Measurements from ENCODE around the gene GGCT. TPM values are rescaled to one million over a fixed set of nuclear protein-coding genes. Genes with fewer than 3 reads are reported as not detected.
A peak's percentile ranks its signal among the peaks of the same experiment; 100 is the strongest.

GGCT gene
- total RNA-seq, 3 donors from 2014 or later (not counting 1 experiment from before 2014, with no cell fraction given): 8.7 to 10.8 (median 9.2) TPM

DNA sequence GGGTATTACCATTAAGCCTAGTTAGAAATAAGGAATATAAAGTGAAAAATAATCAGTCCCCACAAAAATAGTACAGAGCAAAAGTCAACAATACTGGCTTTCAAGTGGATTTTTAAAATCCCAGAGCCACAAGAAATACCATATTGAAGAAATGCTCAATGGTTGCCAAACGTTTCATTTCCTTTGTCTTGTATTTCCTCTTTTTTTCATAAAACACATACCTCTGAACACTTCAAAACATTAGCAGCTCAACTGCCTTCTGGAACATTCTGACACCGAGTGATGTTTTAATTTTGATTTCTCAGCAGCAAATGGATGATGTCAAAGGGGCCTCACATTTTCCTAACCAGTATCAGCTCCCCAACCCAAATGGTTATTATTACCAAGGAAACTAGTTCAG is 36.6 kb downstream of the GGCT start:
- TF ChIP-seq, protein P1, sequence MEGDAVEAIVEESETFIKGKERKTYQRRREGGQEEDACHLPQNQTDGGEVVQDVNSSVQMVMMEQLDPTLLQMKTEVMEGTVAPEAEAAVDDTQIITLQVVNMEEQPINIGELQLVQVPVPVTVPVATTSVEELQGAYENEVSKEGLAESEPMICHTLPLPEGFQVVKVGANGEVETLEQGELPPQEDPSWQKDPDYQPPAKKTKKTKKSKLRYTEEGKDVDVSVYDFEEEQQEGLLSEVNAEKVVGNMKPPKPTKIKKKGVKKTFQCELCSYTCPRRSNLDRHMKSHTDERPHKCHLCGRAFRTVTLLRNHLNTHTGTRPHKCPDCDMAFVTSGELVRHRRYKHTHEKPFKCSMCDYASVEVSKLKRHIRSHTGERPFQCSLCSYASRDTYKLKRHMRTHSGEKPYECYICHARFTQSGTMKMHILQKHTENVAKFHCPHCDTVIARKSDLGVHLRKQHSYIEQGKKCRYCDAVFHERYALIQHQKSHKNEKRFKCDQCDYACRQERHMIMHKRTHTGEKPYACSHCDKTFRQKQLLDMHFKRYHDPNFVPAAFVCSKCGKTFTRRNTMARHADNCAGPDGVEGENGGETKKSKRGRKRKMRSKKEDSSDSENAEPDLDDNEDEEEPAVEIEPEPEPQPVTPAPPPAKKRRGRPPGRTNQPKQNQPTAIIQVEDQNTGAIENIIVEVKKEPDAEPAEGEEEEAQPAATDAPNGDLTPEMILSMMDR (IDR thresholded peaks at IDR 0.05): no peak
- Histone ChIP-seq H3K27ac (ENCODE audit: low read length) (no peak overlapping the region), H3K4me1 (ENCODE audit: control insufficient read depth, insufficient read depth, low read length) (peaks cover 42% of the 10 kb centered on the region), H3K4me3 (ENCODE audit: low read length) (no peak overlapping the region), H3K36me3 (ENCODE audit: control insufficient read depth, insufficient read depth, low read length) (no peaks in the 10 kb centered on the region), H3K9me3 (ENCODE audit: control insufficient read depth, insufficient read depth, low read length) (peaks cover 4% of the 10 kb centered on the region), H3K27me3 (ENCODE audit: control insufficient read depth, insufficient read depth, low read length) (no peaks in the 10 kb centered on the region)
- DNase-seq (no peak), ATAC-seq (no peak)
- Mint-ChIP-seq H3K27me3 (ENCODE audit: low read depth in 2 of 2) (no peaks in the 10 kb centered on the region), H3K4me1 (peaks cover 80 to 81% of the 10 kb centered on the region in 2 donors), H3K36me3 (no peaks in the 10 kb centered on the region), H3K27ac (peak overlapping the region in 1 of 2 donors; percentile 25), H3K9me3 (no peaks in the 10 kb centered on the region), H3K4me3 (no peak overlapping the region)
- WGBS (ENCODE audit: insufficient coverage): 25% methylated on average over 2 of the region's 2 CpGs
- intact Hi-C loops (cut with micrococcal nuclease): no loop called here

DNA sequence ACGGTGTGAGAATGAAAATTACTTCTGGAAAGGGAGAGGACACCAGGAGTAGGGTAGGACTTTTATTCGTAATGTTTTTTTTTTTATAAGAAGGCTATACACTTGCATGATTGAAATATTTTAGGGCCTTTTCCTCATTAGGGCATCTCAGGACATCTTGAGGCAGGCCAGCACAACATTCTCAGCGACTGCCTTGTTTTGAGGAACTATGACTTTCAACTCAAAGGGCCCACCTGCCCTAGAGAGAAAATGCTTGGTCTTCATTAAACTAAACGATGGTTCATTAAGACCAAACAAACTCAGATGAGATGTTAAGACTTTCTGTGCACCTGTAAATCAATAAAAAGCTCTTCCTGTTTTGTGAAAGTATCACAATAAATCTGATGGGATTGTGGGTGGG is 37.4 kb downstream of the GGCT start:
- Mint-ChIP-seq H3K27ac (no peak overlapping the region), H3K27me3 (ENCODE audit: low read depth in 2 of 2) (no peaks in the 10 kb centered on the region), H3K9me3 (no peaks in the 10 kb centered on the region), H3K4me1 (peaks cover 72 to 73% of the 10 kb centered on the region in 2 donors), H3K4me3 (no peak overlapping the region), H3K36me3 (no peaks in the 10 kb centered on the region)
- Histone ChIP-seq H3K4me1 (ENCODE audit: control insufficient read depth, insufficient read depth, low read length) (peaks cover 34% of the 10 kb centered on the region), H3K4me3 (ENCODE audit: low read length) (no peak overlapping the region), H3K27ac (ENCODE audit: low read length) (no peak overlapping the region), H3K27me3 (ENCODE audit: control insufficient read depth, insufficient read depth, low read length) (no peaks in the 10 kb centered on the region), H3K9me3 (ENCODE audit: control insufficient read depth, insufficient read depth, low read length) (no peaks in the 10 kb centered on the region), H3K36me3 (ENCODE audit: control insufficient read depth, insufficient read depth, low read length) (no peaks in the 10 kb centered on the region)
- 84% methylated on average over 4 of the region's 4 CpGs for WGBS (ENCODE audit: insufficient coverage)
- no peak for ATAC-seq
- intact Hi-C loops (cut with micrococcal nuclease): no loop called here
- TF ChIP-seq, protein P1 (IDR thresholded peaks at IDR 0.05): no peak
- DNase-seq: no peak

DNA sequence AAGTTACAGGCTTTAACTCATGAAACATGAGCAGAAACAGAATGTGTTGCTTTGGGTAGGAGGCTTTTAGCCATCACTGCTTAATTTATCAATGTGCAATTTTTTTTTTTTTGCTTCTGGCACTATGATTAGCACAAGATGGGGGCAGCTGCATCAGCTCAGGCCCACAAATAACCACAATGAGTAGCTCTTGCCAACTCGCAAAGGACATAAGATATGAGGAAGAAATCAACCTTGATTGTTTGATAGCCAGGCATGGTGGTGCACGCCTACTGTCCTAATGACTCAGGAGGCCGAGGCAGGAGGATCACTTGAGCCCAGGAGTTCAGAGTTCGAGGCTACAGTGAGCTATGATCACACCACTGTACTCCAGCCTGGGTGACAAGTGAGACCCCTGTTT is 38.4 kb downstream of the GGCT start:
- Histone ChIP-seq H3K27ac (ENCODE audit: low read length) (no peak overlapping the region), H3K9me3 (ENCODE audit: control insufficient read depth, insufficient read depth, low read length) (no peaks in the 10 kb centered on the region), H3K36me3 (ENCODE audit: control insufficient read depth, insufficient read depth, low read length) (no peaks in the 10 kb centered on the region), H3K4me1 (ENCODE audit: control insufficient read depth, insufficient read depth, low read length) (peaks cover 24% of the 10 kb centered on the region), H3K27me3 (ENCODE audit: control insufficient read depth, insufficient read depth, low read length) (no peaks in the 10 kb centered on the region), H3K4me3 (ENCODE audit: low read length) (no peak overlapping the region)
- TF ChIP-seq, protein P1 (IDR thresholded peaks at IDR 0.05): no peak
- ATAC-seq (no peak), DNase-seq (no peak)
- H3K27ac Mint-ChIP-seq: peak overlapping the region in 1 of 2 donors; percentile 57
- H3K27me3 Mint-ChIP-seq (ENCODE audit: low read depth in 2 of 2): no peaks in the 10 kb centered on the region
- intact Hi-C loops (cut with micrococcal nuclease): no loop called here
- H3K4me1 Mint-ChIP-seq: peaks cover 62 to 63% of the 10 kb centered on the region in 2 donors
- H3K4me3 Mint-ChIP-seq: no peak overlapping the region
- H3K36me3 Mint-ChIP-seq: no peaks in the 10 kb centered on the region
- no peaks in the 10 kb centered on the region for H3K9me3 Mint-ChIP-seq
- WGBS (ENCODE audit: insufficient coverage): 82% methylated on average over 4 of the region's 4 CpGs

DNA sequence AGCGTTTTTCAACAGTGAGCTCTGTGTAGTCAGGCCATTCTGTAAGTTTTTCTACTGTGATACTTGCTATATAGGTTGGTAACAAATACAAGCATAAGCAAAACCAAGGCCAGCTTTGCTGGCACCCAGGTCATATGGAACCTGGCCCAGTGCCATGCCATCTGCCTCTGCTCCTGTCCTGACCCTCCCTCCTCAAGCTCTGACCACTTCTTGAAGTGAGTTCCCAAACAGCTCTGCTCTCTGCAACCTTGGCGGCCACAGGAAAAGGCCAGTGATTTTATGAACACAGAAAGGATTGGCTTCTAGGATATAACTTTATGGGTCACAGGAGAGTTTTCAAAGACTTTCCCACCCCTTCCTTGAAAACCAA is 38.8 kb downstream of the GGCT start:
- Mint-ChIP-seq H3K4me3 (no peak overlapping the region), H3K36me3 (no peaks in the 10 kb centered on the region), H3K27me3 (ENCODE audit: low read depth in 2 of 2) (no peaks in the 10 kb centered on the region), H3K9me3 (no peaks in the 10 kb centered on the region), H3K27ac (peak overlapping the region; percentile 38 to 57), H3K4me1 (peaks cover 58 to 59% of the 10 kb centered on the region in 2 donors)
- intact Hi-C loops (cut with micrococcal nuclease): no loop called here
- Histone ChIP-seq H3K27me3 (ENCODE audit: control insufficient read depth, insufficient read depth, low read length) (no peaks in the 10 kb centered on the region), H3K9me3 (ENCODE audit: control insufficient read depth, insufficient read depth, low read length) (no peaks in the 10 kb centered on the region), H3K4me1 (ENCODE audit: control insufficient read depth, insufficient read depth, low read length) (peaks cover 20% of the 10 kb centered on the region), H3K36me3 (ENCODE audit: control insufficient read depth, insufficient read depth, low read length) (no peaks in the 10 kb centered on the region), H3K27ac (ENCODE audit: low read length) (no peak overlapping the region), H3K4me3 (ENCODE audit: low read length) (no peak overlapping the region)
- DNase-seq: no peak
- WGBS (ENCODE audit: insufficient coverage): 68% methylated on average over 2 of the region's 2 CpGs
- ATAC-seq: no peak
- TF ChIP-seq, protein P1 (IDR thresholded peaks at IDR 0.05): no peak

Data from natural killer cell (primary cell).